Epithelial cell of proximal tubule (primary cell): ENCODE measurements around the gene PIEZO1. TPM values are rescaled to one million over a fixed set of nuclear protein-coding genes. Genes with fewer than 3 reads are reported as not detected.

Source experiments
- DNase-seq: peaks from one replicate; pipeline ENCODE4 v3.0.0-alpha.2; 2011; ENCODE audit warnings: low read depth
- H3K4me3 ChIP-seq: 2 replicates; pipeline ENCODE4 v1.5.1; 2011; ENCODE audit warnings: low read depth, mild to moderate bottlenecking, low read length
- total RNA-seq: library from RNA; depleted of rRNA; stranded (reverse); fragments of >200 nt; gene quantifications from 2 replicates; pipeline ENCODE4 v1.2.3, GENCODE V29; 2015
- TF ChIP-seq, protein P1 (sequence below): conservative IDR thresholded peaks from 2 replicates; pipeline ENCODE4 v1.5.1; 2012; ENCODE audit warnings: low read depth, mild to moderate bottlenecking, low read length

PIEZO1 gene
- total RNA-seq, 1 donor from 2014 or later = 246 TPM

DNA sequence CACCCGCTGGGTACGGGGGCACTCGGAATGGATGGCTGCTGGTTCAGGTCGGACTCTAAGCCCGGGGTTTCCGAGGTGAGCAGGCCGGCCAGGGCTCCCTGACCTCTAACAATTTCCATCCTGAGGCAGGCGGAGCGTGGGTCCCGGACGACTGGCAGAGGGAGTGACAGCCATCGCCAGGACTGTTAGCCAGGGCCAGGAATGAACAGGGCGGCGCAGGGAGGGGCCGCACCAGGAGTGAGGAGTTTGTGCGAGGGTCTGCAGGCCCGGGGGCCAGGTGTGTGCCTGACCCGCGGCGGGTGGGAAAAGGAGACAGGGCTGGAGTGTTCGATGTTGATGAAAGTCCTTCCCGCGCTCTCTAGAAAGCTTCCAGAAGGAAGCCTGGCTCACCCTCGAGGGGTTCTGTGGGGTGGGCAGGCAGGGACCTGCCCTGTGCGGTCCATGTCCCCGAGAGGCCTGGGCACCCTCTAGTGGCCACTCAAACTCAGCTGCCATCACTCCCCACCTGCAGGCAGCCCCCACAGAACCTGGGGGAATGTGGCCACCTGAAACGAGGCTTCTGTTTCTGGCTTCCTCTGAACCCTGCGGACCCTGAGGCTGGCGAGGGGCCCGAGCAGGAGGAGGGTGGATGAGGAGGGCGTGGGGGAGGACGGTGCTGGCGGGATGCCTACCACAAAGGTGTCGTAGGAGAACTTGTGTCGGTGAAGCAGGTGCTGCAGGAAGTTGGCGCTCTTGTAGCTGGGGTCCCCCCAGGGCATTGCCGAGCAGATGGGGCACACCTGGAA, 87.0 kb downstream of the PIEZO1 start:
- TF ChIP-seq, protein P1, sequence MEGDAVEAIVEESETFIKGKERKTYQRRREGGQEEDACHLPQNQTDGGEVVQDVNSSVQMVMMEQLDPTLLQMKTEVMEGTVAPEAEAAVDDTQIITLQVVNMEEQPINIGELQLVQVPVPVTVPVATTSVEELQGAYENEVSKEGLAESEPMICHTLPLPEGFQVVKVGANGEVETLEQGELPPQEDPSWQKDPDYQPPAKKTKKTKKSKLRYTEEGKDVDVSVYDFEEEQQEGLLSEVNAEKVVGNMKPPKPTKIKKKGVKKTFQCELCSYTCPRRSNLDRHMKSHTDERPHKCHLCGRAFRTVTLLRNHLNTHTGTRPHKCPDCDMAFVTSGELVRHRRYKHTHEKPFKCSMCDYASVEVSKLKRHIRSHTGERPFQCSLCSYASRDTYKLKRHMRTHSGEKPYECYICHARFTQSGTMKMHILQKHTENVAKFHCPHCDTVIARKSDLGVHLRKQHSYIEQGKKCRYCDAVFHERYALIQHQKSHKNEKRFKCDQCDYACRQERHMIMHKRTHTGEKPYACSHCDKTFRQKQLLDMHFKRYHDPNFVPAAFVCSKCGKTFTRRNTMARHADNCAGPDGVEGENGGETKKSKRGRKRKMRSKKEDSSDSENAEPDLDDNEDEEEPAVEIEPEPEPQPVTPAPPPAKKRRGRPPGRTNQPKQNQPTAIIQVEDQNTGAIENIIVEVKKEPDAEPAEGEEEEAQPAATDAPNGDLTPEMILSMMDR = peak; percentile 53
- DNase-seq = no peak
- no peak overlapping the region for H3K4me3 ChIP-seq

- no peak for DNase-seq
- TF ChIP-seq, protein P1 = no peak
- H3K4me3 ChIP-seq = no peak overlapping the region
Measured at GRCh38 chr16:88697116-88697830, 87.7 kb downstream of the PIEZO1 start.

DNA sequence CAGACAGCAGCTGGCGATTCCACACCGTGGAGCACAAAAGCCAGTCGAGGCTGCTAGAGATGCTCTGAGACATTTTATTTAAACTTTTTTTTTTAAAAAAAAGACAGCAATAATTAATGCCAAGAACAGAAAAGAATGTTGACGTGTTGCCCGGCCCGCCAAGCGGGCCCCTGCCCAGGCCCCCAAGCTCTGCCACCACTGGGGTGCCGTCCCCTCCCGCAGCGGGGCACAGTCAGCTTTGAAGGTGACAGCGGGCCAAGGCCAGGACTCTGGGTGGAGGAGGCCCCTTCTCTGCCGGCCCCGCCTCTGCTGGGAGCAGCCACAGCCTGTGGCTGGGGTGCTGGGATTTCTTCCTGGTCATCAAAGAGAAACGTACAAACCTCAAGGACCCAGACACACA, 88.6 kb downstream of the PIEZO1 start:
- DNase-seq = no peak
- TF ChIP-seq, protein P1 = no peak
- no peak overlapping the region for H3K4me3 ChIP-seq

DNA sequence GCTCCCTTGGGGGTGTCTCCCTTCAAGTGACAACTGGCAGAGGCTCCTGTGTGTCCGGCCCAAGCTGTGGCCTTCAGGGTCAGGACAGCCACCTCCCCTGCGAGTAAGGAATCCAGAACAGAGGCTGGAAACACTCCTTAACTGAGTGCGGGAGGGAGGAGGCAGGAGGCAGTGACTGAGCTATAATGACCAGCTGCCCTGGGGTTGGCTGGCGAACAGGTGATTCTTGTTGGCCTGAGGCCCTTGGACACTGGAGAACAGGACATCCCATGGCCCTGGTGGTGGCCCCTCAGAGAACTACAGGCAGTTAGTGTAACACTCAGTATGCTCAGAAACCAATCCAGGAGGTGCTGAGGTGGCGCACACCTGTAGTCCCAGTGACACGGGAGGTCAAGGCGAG, 89.3 kb downstream of the PIEZO1 start:
- TF ChIP-seq, protein P1 = no peak
- no peak for DNase-seq
- H3K4me3 ChIP-seq = no peak overlapping the region

GRCh38 chr16:88695218-88695617, 89.8 kb downstream of the PIEZO1 start:
- no peak overlapping the region for H3K4me3 ChIP-seq
- DNase-seq = no peak
- TF ChIP-seq, protein P1 = no peak

- no peak overlapping the region for H3K4me3 ChIP-seq
- DNase-seq = no peak
- TF ChIP-seq, protein P1 = no peak
Measured at GRCh38 chr16:88694221-88695087, 90.6 kb downstream of the PIEZO1 start.
